Caco-2 (cell line): ENCODE measurements around the gene TCP1. TPM values are rescaled to one million over a fixed set of nuclear protein-coding genes. Genes with fewer than 3 reads are reported as not detected.

ENCODE experiments used
- BruUV-seq: library from RNA; stranded (reverse); fragments of 400-500 nt; replicated peaks from 2 replicates; lab custom pipeline; 2021; lab: Mats Ljungman, UMichigan
- CTCF ChIA-PET: fragments of 300-600 bp; sonication (Branson Sonifier 250); formaldehyde crosslinking; loops from one replicate; lab custom pipeline; 2022; ENCODE audit warnings: antibody characterized with exemption; lab: Charles Lee
- POLR2A ChIA-PET: fragments of 300-600 bp; sonication (Branson Sonifier 250); formaldehyde crosslinking; loops from one replicate; lab custom pipeline; 2022; ENCODE audit warnings: antibody characterized with exemption; lab: Charles Lee
- DNase-seq, 2 experiments: peaks; one replicate each; pipeline versions ENCODE4 v3.0.0 to v3.0.0-alpha.2; 2020 to 2022
- H3K27me3 ChIP-seq: replicated peaks from 2 replicates; pipeline ENCODE4 v1.6.0; 2011; ENCODE audit warnings: low read length; ENCODE audit not compliant: control insufficient read depth, insufficient read depth
- H3K36me3 ChIP-seq: 2 replicates; pipeline ENCODE4 v1.5.1; 2011; ENCODE audit warnings: low read length; ENCODE audit not compliant: control insufficient read depth, insufficient read depth
- H3K4me1 ChIP-seq: fragments of 250-450 bp; sonication (Bioruptor Pico); 2 replicates; pipeline ENCODE4 v1.5.1; 2020; ENCODE audit warnings: mild to moderate bottlenecking
- H3K4me3 ChIP-seq: 2 replicates; pipeline ENCODE4 v1.5.1; 2011; ENCODE audit warnings: low read depth, mild to moderate bottlenecking, control low read depth, low read length
- H3K9me3 ChIP-seq: fragments of 250-450 bp; sonication (Bioruptor Pico); 2 replicates; pipeline ENCODE4 v1.5.1; 2020; ENCODE audit warnings: mild to moderate bottlenecking, moderate library complexity
- H3K27ac Mint-ChIP-seq: one replicate; pipeline ENCODE4 v1.8.0; 2022; ENCODE audit warnings: mixed read lengths; ENCODE audit not compliant: unreplicated experiment
- H3K27me3 Mint-ChIP-seq: one replicate; pipeline ENCODE4 v1.8.0; 2022; ENCODE audit warnings: mixed read lengths; ENCODE audit not compliant: insufficient read depth, unreplicated experiment
- H3K36me3 Mint-ChIP-seq: one replicate; pipeline ENCODE4 v1.8.0; 2022; ENCODE audit warnings: mild to moderate bottlenecking, mixed read lengths; ENCODE audit not compliant: insufficient read depth, unreplicated experiment
- H3K4me1 Mint-ChIP-seq: one replicate; pipeline ENCODE4 v1.8.0; 2022; ENCODE audit warnings: low read depth, mixed read lengths; ENCODE audit not compliant: unreplicated experiment
- H3K4me3 Mint-ChIP-seq: one replicate; pipeline ENCODE4 v1.8.0; 2022; ENCODE audit warnings: mild to moderate bottlenecking, moderate library complexity, mixed read lengths; ENCODE audit not compliant: unreplicated experiment
- H3K9me3 Mint-ChIP-seq: one replicate; pipeline ENCODE4 v1.8.0; 2022; ENCODE audit warnings: mixed read lengths; ENCODE audit not compliant: unreplicated experiment
- intact Hi-C: fragments of 100-400 bp; cut with micrococcal nuclease; formaldehyde crosslinking; loops from one replicate; pipeline ENCODE4 v1.10.0; 2022; ENCODE audit not compliant: unreplicated experiment
- total RNA-seq: library from RNA; stranded (reverse); gene quantifications from 2 replicates; pipeline ENCODE4 v1.2.3, GENCODE V29; 2022
- TF ChIP-seq, protein P1 (sequence below), 2 experiments: fragments of 200-600 bp in 1 of 2; IDR thresholded peaks; 1 replicate in 1 of 2; 2 replicates in 1 of 2; pipeline versions ENCODE4 v1.5.1 to v1.8.0; 2011 to 2022; ENCODE audit warnings: antibody characterized with exemption in 1 of 2, control low read depth in 1 of 2, inconsistent platforms in 1 of 2, low read depth in 1 of 2, low read length in 1 of 2, mild to moderate bottlenecking in 1 of 2, moderate library complexity in 1 of 2; ENCODE audit not compliant: insufficient read depth in 1 of 2, severe bottlenecking in 1 of 2, unreplicated experiment in 1 of 2

The TCP1 gene
- total RNA-seq, 1 experiment from 2014 or later, result 286 TPM

DNA sequence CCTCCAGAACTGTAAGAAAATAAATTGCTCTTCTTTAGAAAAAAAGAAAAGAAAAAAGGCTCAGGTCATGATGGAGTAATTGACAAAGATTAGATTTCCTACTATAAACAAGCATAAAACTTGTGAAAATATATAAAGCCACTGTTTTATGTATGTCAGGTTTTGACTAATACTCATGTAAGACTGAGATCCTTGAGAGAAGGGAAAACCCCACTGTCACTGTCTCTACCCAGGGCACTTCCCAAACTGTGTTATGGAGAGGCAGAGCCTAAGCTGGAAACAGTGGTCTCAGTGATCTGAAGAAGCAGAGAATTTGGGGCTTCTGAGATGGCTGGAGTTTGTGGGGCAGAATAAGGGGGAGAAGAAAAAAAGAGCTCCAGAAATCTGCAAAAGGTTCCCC is 19.9 kb downstream of the TCP1 start:
- H3K27me3 ChIP-seq, result no peaks in the 10 kb centered on the region
- Mint-ChIP-seq H3K4me3 (no peak overlapping the region), H3K4me1 (no peaks in the 10 kb centered on the region), H3K27ac (no peak overlapping the region), H3K36me3 (peaks cover 81% of the 10 kb centered on the region), H3K9me3 (no peaks in the 10 kb centered on the region), H3K27me3 (no peaks in the 10 kb centered on the region)
- DNase-seq, result no peak
- TF ChIP-seq, protein P1, sequence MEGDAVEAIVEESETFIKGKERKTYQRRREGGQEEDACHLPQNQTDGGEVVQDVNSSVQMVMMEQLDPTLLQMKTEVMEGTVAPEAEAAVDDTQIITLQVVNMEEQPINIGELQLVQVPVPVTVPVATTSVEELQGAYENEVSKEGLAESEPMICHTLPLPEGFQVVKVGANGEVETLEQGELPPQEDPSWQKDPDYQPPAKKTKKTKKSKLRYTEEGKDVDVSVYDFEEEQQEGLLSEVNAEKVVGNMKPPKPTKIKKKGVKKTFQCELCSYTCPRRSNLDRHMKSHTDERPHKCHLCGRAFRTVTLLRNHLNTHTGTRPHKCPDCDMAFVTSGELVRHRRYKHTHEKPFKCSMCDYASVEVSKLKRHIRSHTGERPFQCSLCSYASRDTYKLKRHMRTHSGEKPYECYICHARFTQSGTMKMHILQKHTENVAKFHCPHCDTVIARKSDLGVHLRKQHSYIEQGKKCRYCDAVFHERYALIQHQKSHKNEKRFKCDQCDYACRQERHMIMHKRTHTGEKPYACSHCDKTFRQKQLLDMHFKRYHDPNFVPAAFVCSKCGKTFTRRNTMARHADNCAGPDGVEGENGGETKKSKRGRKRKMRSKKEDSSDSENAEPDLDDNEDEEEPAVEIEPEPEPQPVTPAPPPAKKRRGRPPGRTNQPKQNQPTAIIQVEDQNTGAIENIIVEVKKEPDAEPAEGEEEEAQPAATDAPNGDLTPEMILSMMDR (IDR thresholded peaks at IDR 0.05; ENCODE audit: insufficient read depth in 1 of 2, low read depth in 1 of 2, low read length in 1 of 2, severe bottlenecking in 1 of 2, unreplicated experiment in 1 of 2), result no peak
- ChIA-PET CTCF (no interaction called here), POLR2A (interaction anchor here (0.6 kb wide), 2 partner anchors 42 to 46 kb away, joined by 4 to 5 read pairs; partner anchors contain the start of gene WTAP)
- no TSS peak for BruUV-seq
- H3K36me3 ChIP-seq, result peaks cover 7% of the 10 kb centered on the region
- H3K4me1 ChIP-seq, result no peaks in the 10 kb centered on the region
- intact Hi-C loops, result no loop called here
- H3K9me3 ChIP-seq, result no peaks in the 10 kb centered on the region
- H3K4me3 ChIP-seq, result no peak overlapping the region

GRCh38 chr6:159766906-159767305 is 22.5 kb downstream of the TCP1 start:
- ChIA-PET CTCF (no interaction called here), POLR2A (no interaction called here)
- no peaks in the 10 kb centered on the region for H3K4me1 ChIP-seq
- peaks cover 11% of the 10 kb centered on the region for H3K36me3 ChIP-seq
- peaks cover 96% of the 10 kb centered on the region for H3K36me3 Mint-ChIP-seq
- intact Hi-C loops, result no loop called here
- H3K27me3 Mint-ChIP-seq, result no peaks in the 10 kb centered on the region
- H3K9me3 Mint-ChIP-seq, result no peaks in the 10 kb centered on the region
- no peaks in the 10 kb centered on the region for H3K27me3 ChIP-seq
- no peak overlapping the region for H3K27ac Mint-ChIP-seq
- H3K4me3 Mint-ChIP-seq, result no peak overlapping the region
- no peak for DNase-seq
- TF ChIP-seq, protein P1 (IDR thresholded peaks at IDR 0.05; ENCODE audit: insufficient read depth in 1 of 2, low read depth in 1 of 2, low read length in 1 of 2, severe bottlenecking in 1 of 2, unreplicated experiment in 1 of 2), result no peak
- no peak overlapping the region for H3K4me3 ChIP-seq
- BruUV-seq, result no TSS peak
- peaks cover 7% of the 10 kb centered on the region for H3K4me1 Mint-ChIP-seq
- H3K9me3 ChIP-seq, result no peaks in the 10 kb centered on the region

DNA sequence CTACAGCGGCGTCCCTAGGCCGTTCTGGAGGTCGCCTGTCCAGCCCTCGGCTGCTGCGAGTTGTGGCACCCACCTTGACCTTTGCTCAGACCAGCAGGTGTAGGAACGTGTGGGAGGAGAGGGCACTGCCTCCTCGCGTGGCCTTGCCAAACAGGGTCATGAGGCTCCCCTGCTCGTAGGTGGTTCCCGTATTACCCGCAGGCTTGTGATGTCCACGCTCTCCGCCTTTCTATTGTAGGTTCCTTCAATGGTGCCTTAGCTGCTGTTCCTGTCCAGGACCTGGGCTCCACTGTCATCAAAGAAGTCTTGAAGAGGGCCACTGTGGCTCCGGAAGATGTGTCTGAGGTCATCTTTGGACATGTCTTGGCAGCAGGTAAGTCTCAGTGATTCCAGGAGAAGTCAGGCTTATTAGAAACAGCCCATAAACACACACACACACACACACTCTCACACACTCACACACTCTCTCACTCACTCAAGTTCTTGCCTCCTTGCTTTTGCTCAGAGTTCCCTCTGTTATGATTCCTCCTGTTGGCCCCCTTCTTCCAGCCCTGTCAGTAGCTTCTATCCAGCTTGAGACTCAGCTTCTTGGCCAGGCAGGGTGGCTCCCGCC is 26.6 kb downstream of the TCP1 start:
- DNase-seq, result peak in 1 of 2 experiments; percentile 47
- Mint-ChIP-seq H3K27me3 (no peaks in the 10 kb centered on the region), H3K36me3 (peaks cover 92% of the 10 kb centered on the region), H3K9me3 (no peaks in the 10 kb centered on the region), H3K4me3 (peak overlapping the region; percentile 82), H3K27ac (peak overlapping the region; percentile 98), H3K4me1 (peaks cover 36% of the 10 kb centered on the region)
- TSS peak; percentile 30 for BruUV-seq
- peaks cover 16% of the 10 kb centered on the region for H3K4me1 ChIP-seq
- ChIA-PET CTCF (interaction anchor here (0.8 kb wide), 1 partner anchor 10 kb away, joined by 3 read pairs; no protein-coding TSS in a partner anchor), POLR2A (interaction anchor here (0.6 to 1.2 kb wide), 2 partner anchors 27 to 261 kb away, joined by 5 read pairs; partner anchors contain the start of gene TCP1)
- intact Hi-C loops, result loop anchor here (1.0 kb wide), 4 partner anchors 27 to 71 kb away; partner anchors contain the start of genes TCP1 and WTAP
- TF ChIP-seq, protein P1 (IDR thresholded peaks at IDR 0.05; ENCODE audit: insufficient read depth in 1 of 2, low read depth in 1 of 2, low read length in 1 of 2, severe bottlenecking in 1 of 2, unreplicated experiment in 1 of 2), result no peak
- peaks cover 8% of the 10 kb centered on the region for H3K36me3 ChIP-seq
- no peaks in the 10 kb centered on the region for H3K9me3 ChIP-seq
- no peaks in the 10 kb centered on the region for H3K27me3 ChIP-seq
- H3K4me3 ChIP-seq, result peak overlapping the region; percentile 84
